ENCODE data around the gene TAPBP. TPM values are rescaled to one million over a fixed set of nuclear protein-coding genes. Genes with fewer than 3 reads are reported as not detected.
"Not testable (repeated sequence)": the region's sequence is repeated elsewhere in the genome, so short reads cannot be mapped to it uniquely, and the experiment has no call there.

TAPBP gene
- total RNA-seq = 100 to 1,000 TPM; 207 to 235 TPM

DNA sequence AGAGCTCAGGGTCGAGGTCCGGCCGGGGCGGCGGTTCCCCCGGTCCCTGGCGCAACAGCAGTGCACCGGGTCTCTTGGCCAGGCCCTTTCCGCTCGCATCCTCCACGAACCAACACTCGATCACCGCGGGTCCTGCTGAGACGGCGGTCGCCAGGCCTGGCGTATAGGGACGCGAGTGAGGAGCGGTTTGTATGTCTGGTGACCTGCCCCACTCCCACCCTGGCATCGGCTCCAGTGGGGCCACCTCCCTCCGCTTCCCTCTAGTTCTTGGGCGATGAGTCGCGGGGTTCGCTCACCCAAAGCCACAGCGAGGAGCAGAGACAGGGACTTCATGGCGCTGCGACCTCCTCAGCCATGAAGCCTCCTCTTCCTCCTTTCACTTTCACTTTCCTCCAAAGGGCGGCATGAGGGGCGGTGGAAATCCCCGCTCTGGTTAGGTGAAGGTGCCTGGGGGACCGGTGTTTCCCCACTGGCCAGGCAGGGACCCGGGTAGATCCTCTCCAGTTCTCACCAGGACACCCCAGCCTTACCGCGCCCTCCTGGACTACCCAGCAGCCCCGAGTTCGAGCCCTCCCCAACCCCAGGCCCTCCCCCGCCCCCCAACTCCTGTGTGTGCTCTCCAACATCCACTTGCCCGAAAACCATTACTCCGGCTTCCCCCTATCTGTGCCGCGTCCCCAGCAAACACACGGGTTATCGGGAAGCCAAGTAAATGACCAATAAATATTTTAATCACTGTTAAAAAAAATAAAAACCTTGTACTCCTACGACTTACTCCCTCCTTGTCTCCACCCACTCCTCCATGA, at the start of gene TAPBP:
TSS of gene TAPBP (minus strand) at position 370 of the 806 bp plus-strand sequence. CDS start at position 333, 37 bp downstream.
- CTCF ChIA-PET = interaction anchor here (1.6 to 4.3 kb wide), 4 partner anchors 14 to 112 kb away, joined by 8 to 37 read pairs (median 12); partner anchors contain the start of genes B3GALT4, PFDN6, RGL2 and WDR46
- DNase-seq (peak; percentile 92), ATAC-seq (peak; percentile 55)
- Mint-ChIP-seq H3K27ac (peak within 1 kb of the TSS; percentile 99), H3K4me3 (peak within 1 kb of the TSS; percentile 98), H3K36me3 (peaks cover 32% of the 10 kb centered on the region), H3K27me3 (no peaks in the 10 kb centered on the region), H3K9me3 (ENCODE audit: low read depth) (no peaks in the 10 kb centered on the region), H3K4me1 (peaks cover 63% of the 10 kb centered on the region)

DNA sequence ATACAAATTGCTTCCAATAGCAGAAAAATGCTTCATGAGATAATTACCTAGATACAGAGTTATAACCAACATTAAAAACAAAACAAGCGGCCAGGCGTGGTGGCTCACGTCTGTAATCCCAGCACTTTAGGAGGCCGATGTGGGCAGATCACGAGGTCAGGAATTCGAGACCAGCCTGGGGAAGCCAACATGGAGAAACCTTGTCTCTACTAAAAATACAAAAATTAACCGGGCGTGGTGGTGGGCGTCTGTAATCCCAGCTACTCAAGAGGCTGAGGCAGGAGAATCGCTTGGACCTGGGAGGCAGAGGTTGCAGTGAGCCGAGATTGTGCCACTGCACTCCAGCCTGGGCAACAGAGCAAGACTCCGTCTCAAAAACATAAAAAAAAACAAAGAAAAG, 49.6 kb upstream of the TAPBP start:
- CTCF ChIA-PET; H3K27ac Mint-ChIP-seq; H3K9me3 Mint-ChIP-seq (ENCODE audit: low read depth); DNase-seq; H3K4me3 Mint-ChIP-seq; H3K4me1 Mint-ChIP-seq; H3K36me3 Mint-ChIP-seq; ATAC-seq: not testable (repeated sequence)
- H3K27me3 Mint-ChIP-seq = peaks cover 16% of the 10 kb centered on the region

GRCh38 chr6:33359331-33359730, 45.5 kb upstream of the TAPBP start:
- no peaks in the 10 kb centered on the region for H3K36me3 Mint-ChIP-seq
- H3K4me1 Mint-ChIP-seq = no peaks in the 10 kb centered on the region
- no peak for ATAC-seq
- CTCF ChIA-PET = interaction anchor here (0.7 to 1.3 kb wide), 2 partner anchors 18 to 111 kb away, joined by 3 to 4 read pairs; no protein-coding TSS in a partner anchor
- peaks cover 18% of the 10 kb centered on the region for H3K27me3 Mint-ChIP-seq
- no peak overlapping the region for H3K4me3 Mint-ChIP-seq
- DNase-seq = no peak
- H3K9me3 Mint-ChIP-seq (ENCODE audit: low read depth) = no peaks in the 10 kb centered on the region
- no peak overlapping the region for H3K27ac Mint-ChIP-seq

- CTCF ChIA-PET, H3K4me1 Mint-ChIP-seq, DNase-seq: not testable (repeated sequence)
Measured at GRCh38 chr6:33357160-33357871, 43.4 kb upstream of the TAPBP start.

GRCh38 chr6:33356295-33356694, 42.4 kb upstream of the TAPBP start:
- Mint-ChIP-seq H3K27me3 (peaks cover 22% of the 10 kb centered on the region), H3K4me3 (no peak overlapping the region)
- no peak for DNase-seq

More at GRCh38 chr6:33357160-33357871, 43.4 kb upstream of the TAPBP start:
- H3K27me3 Mint-ChIP-seq = peaks cover 22% of the 10 kb centered on the region
- not testable (repeated sequence) for H3K27ac Mint-ChIP-seq; H3K4me3 Mint-ChIP-seq; H3K9me3 Mint-ChIP-seq (ENCODE audit: low read depth); ATAC-seq; H3K36me3 Mint-ChIP-seq

DNA sequence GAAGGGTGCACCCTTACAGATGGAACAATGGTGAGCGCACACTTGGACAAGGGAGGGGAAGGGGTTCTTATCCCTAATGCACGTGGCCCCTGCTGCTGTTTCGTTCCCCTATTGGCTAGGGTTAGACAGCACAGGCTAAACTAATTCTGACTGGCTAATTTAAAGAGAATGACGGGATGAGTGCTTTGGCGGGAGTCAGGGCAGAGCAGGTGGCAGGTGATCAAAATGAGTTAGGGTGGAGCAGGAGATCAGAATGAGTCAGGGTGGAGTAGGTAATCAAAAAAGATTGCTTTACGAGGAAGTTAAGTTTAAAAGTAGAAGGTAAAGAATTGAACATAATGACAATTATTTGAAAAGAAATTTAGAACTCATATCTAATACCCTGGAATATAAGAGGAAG, 42.0 kb upstream of the TAPBP start:
- H3K27ac Mint-ChIP-seq; H3K4me3 Mint-ChIP-seq; H3K36me3 Mint-ChIP-seq; ATAC-seq; H3K9me3 Mint-ChIP-seq (ENCODE audit: low read depth); H3K4me1 Mint-ChIP-seq; CTCF ChIA-PET; DNase-seq: not testable (repeated sequence)
- H3K27me3 Mint-ChIP-seq = peaks cover 22% of the 10 kb centered on the region

More at GRCh38 chr6:33356295-33356694, 42.4 kb upstream of the TAPBP start:
- no peak overlapping the region for H3K27ac Mint-ChIP-seq
- H3K9me3 Mint-ChIP-seq (ENCODE audit: low read depth) = no peaks in the 10 kb centered on the region
- no peaks in the 10 kb centered on the region for H3K36me3 Mint-ChIP-seq
- CTCF ChIA-PET = no interaction called here
- ATAC-seq = no peak
- H3K4me1 Mint-ChIP-seq = no peaks in the 10 kb centered on the region

- no peaks in the 10 kb centered on the region for H3K9me3 Mint-ChIP-seq (ENCODE audit: low read depth)
- H3K27ac Mint-ChIP-seq = no peak overlapping the region
- no peaks in the 10 kb centered on the region for H3K36me3 Mint-ChIP-seq
- DNase-seq = no peak
- CTCF ChIA-PET = interaction anchor here (0.7 to 1.7 kb wide), 2 partner anchors 22 to 49 kb away, joined by 3 read pairs; partner anchors contain the start of gene RGL2
- peaks cover 30% of the 10 kb centered on the region for H3K4me1 Mint-ChIP-seq
- no peak for ATAC-seq
- peaks cover 6% of the 10 kb centered on the region for H3K27me3 Mint-ChIP-seq
- no peak overlapping the region for H3K4me3 Mint-ChIP-seq
Measured at GRCh38 chr6:33347816-33348215, 33.9 kb upstream of the TAPBP start.

- H3K4me3 Mint-ChIP-seq; ATAC-seq; H3K36me3 Mint-ChIP-seq; H3K27me3 Mint-ChIP-seq; H3K9me3 Mint-ChIP-seq (ENCODE audit: low read depth); H3K27ac Mint-ChIP-seq; DNase-seq: not testable (repeated sequence)
- peaks cover 32% of the 10 kb centered on the region for H3K4me1 Mint-ChIP-seq
- CTCF ChIA-PET = interaction anchor here (1.7 to 3.3 kb wide), 2 partner anchors 44 to 48 kb away, joined by 3 to 11 read pairs; partner anchors contain the start of gene RGL2
Measured at GRCh38 chr6:33346972-33347371, 33.1 kb upstream of the TAPBP start.

GRCh38 chr6:33344701-33345697, 31.1 kb upstream of the TAPBP start:
- Mint-ChIP-seq H3K4me3 (peak overlapping the region; percentile 69), H3K9me3 (ENCODE audit: low read depth) (no peaks in the 10 kb centered on the region)
- ATAC-seq = peak; percentile 66

GRCh38 chr6:33343953-33344611, 30.2 kb upstream of the TAPBP start:
- DNase-seq (peak; percentile 75), ATAC-seq (peak; percentile 83)
- Mint-ChIP-seq H3K4me1 (peaks cover 32% of the 10 kb centered on the region), H3K9me3 (ENCODE audit: low read depth) (no peaks in the 10 kb centered on the region), H3K27ac (peak overlapping the region; percentile 88), H3K36me3 (no peaks in the 10 kb centered on the region), H3K27me3 (peaks cover 4% of the 10 kb centered on the region), H3K4me3 (peak overlapping the region; percentile 69)
- CTCF ChIA-PET = interaction anchor here (0.7 to 3.3 kb wide), 18 partner anchors 9 to 146 kb away, joined by 3 to 21 read pairs (median 6); partner anchors contain the start of genes B3GALT4, KIFC1, PFDN6 and WDR46

More at GRCh38 chr6:33344701-33345697, 31.1 kb upstream of the TAPBP start:
- H3K27me3 Mint-ChIP-seq = peaks cover 4% of the 10 kb centered on the region
- peak overlapping the region; percentile 88 for H3K27ac Mint-ChIP-seq
- CTCF ChIA-PET = interaction anchor here (0.7 to 3.3 kb wide), 21 partner anchors 10 to 187 kb away, joined by 3 to 21 read pairs (median 5); partner anchors contain the start of genes B3GALT4, KIFC1, PFDN6 and RPS18
- H3K36me3 Mint-ChIP-seq = no peaks in the 10 kb centered on the region
- peaks cover 32% of the 10 kb centered on the region for H3K4me1 Mint-ChIP-seq
- DNase-seq = peak; percentile 86

GRCh38 chr6:33343606-33343952, 29.7 kb upstream of the TAPBP start:
- ATAC-seq = peak; percentile 6
- Mint-ChIP-seq H3K4me3 (peak overlapping the region; percentile 69), H3K27ac (peak overlapping the region; percentile 88), H3K4me1 (peaks cover 32% of the 10 kb centered on the region)
- CTCF ChIA-PET = interaction anchor here (0.8 to 2.9 kb wide), 11 partner anchors 10 to 145 kb away, joined by 3 to 21 read pairs (median 6); partner anchors contain the start of genes B3GALT4, KIFC1, PFDN6 and WDR46
- not testable (repeated sequence) for H3K9me3 Mint-ChIP-seq (ENCODE audit: low read depth); H3K27me3 Mint-ChIP-seq; DNase-seq; H3K36me3 Mint-ChIP-seq

DNA sequence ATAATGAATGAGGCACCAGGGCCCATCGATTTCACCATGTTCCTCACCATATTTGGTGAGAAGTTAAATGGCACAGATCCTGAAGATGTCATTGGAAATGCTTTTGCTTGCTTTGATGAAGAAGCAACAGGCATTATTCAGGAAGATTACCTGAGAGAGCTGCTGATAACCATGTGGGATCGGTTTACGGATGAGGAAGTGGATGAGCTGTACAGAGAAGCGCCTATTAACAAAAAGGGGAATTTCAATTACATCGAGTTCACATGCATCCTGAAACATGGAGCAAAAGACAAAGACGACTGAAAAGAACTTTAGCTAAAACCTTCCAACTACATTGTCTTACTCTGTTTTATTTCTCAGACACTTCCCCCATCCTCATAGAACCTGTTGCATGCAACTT, 25.3 kb upstream of the TAPBP start:
- Mint-ChIP-seq H3K4me1 (peaks cover 15% of the 10 kb centered on the region), H3K9me3 (ENCODE audit: low read depth) (no peaks in the 10 kb centered on the region), H3K36me3 (no peaks in the 10 kb centered on the region), H3K4me3 (no peak overlapping the region), H3K27me3 (no peaks in the 10 kb centered on the region), H3K27ac (no peak overlapping the region)
- DNase-seq (no peak), ATAC-seq (no peak)
- CTCF ChIA-PET = interaction anchor here (0.6 to 1.4 kb wide), 2 partner anchors 10 to 14 kb away, joined by 3 to 4 read pairs; a partner anchor contains a TSS
